ENCODE results near the gene PSMB8.

DNA sequence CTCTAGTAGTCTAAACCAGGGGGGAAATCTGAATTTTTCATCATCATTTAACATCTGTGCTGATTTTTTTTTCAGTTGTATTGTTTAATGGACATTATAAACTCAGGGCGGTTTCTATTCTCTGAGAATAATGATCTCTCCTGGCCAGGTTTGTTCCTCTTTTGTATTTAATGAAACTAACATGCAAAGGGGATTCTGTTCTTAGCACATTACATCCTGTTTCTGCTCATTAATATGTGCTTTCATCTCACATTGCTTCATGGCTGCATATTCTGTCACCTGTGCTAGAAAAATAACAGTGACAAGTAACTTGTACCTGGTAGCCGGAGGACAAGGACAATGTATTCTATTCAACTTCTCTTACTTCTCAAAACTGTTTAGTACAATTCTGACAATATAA lies 27.9 kb downstream of the PSMB8 start:
- no peak for TF ChIP-seq CTCF (conservative IDR thresholded peaks at IDR 0.05; ENCODE audit: low read depth, low read length)
- no peak for TF ChIP-seq EZH2phosphoT487 (IDR thresholded peaks at IDR 0.05; ENCODE audit: borderline replicate concordance, low read length)
